ENCODE data around the gene TLCD3A. TPM values are rescaled to one million over a fixed set of nuclear protein-coding genes. Genes with fewer than 3 reads are reported as not detected.

TLCD3A gene
- total RNA-seq, 2 experiments from 2014 or later = 8.3 to 11.7 TPM

DNA sequence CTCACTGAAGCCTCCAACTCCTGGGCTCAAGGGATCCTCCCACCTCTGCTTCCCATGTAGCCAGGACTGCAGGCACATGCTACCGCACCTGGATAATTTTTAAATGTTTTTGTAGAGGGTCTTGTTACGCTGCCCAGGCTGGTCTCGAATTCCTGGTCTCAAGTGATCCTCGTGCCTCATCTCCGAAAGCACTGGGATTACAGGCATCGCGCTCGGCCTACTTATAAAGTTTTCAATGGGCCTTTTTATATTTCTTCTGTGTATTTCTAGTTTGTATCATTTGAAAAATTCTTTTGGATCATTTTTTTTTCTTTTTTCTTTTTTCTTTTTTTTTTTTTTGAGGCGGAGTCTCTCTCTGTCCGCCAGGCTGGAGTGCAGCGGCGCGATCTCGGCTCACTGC lies 7.3 kb upstream of the TLCD3A start:
- H3K27ac ChIP-seq (ENCODE audit: low read depth, low read length, poor library complexity, severe bottlenecking) = no peak overlapping the region
- H3K4me3 ChIP-seq (ENCODE audit: low read depth, low read length, poor library complexity, severe bottlenecking) = no peak overlapping the region
- H3K79me2 ChIP-seq (ENCODE audit: insufficient read depth, low read depth, low read length) = no peaks in the 10 kb centered on the region
- H3K4me1 ChIP-seq (ENCODE audit: insufficient read depth, low read length, poor library complexity, severe bottlenecking) = no peaks in the 10 kb centered on the region
- CTCF ChIA-PET (ENCODE audit: unreplicated experiment) = no interaction called here
- no TSS peak for BruUV-seq (replicated peaks)
- TF ChIP-seq, protein P1, sequence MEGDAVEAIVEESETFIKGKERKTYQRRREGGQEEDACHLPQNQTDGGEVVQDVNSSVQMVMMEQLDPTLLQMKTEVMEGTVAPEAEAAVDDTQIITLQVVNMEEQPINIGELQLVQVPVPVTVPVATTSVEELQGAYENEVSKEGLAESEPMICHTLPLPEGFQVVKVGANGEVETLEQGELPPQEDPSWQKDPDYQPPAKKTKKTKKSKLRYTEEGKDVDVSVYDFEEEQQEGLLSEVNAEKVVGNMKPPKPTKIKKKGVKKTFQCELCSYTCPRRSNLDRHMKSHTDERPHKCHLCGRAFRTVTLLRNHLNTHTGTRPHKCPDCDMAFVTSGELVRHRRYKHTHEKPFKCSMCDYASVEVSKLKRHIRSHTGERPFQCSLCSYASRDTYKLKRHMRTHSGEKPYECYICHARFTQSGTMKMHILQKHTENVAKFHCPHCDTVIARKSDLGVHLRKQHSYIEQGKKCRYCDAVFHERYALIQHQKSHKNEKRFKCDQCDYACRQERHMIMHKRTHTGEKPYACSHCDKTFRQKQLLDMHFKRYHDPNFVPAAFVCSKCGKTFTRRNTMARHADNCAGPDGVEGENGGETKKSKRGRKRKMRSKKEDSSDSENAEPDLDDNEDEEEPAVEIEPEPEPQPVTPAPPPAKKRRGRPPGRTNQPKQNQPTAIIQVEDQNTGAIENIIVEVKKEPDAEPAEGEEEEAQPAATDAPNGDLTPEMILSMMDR (conservative IDR thresholded peaks at IDR 0.05; ENCODE audit: low read length) = no peak
- TF ChIP-seq EZH2phosphoT487 (IDR thresholded peaks at IDR 0.05; ENCODE audit: borderline replicate concordance, low read depth, low read length) = no peak
- H3K9me3 ChIP-seq (ENCODE audit: low read length) = no peaks in the 10 kb centered on the region
- no peak overlapping the region for H3K4me2 ChIP-seq (ENCODE audit: low read length)
- DNase-seq (ENCODE audit: low spot score) = no peak
- H3K36me3 ChIP-seq (ENCODE audit: insufficient read depth, low read length) = no peaks in the 10 kb centered on the region
- H4K20me1 ChIP-seq (ENCODE audit: insufficient read depth, low read length) = no peaks in the 10 kb centered on the region
- no peaks in the 10 kb centered on the region for H3K9me2 ChIP-seq (ENCODE audit: insufficient read depth, low read length)
- POLR2A ChIA-PET = interaction anchor here (0.7 kb wide), 1 partner anchor 668 kb away, joined by 3 read pairs; no protein-coding TSS in a partner anchor
- H2AFZ ChIP-seq (ENCODE audit: low read length) = no peak overlapping the region
- intact Hi-C loops (cut with micrococcal nuclease; ENCODE audit: unreplicated experiment) = no loop called here

DNA sequence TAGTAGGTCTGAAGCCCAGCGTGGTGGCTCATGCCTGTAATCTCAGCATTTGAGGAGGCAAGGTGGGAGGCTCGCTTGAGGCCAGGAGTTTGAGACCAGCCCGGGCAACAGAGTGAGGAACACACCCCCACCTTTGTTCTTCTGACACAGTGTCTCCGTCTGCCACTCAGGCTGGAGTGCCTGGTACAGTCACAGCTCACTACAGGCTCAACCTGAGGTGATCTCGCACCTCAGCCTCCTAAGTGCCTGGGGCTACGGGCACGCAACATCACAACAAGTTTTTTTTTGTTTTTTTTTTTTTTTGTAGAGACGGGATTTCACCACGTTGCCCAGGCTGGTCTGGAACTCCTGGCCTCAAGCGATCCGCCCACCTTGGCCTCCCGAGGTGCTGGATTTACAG lies 6.7 kb upstream of the TLCD3A start:
- Histone ChIP-seq H4K20me1 (ENCODE audit: insufficient read depth, low read length) (no peaks in the 10 kb centered on the region), H3K36me3 (ENCODE audit: insufficient read depth, low read length) (no peaks in the 10 kb centered on the region), H3K27ac (ENCODE audit: low read depth, low read length, poor library complexity, severe bottlenecking) (no peak overlapping the region), H3K9me3 (ENCODE audit: low read length) (no peaks in the 10 kb centered on the region), H3K79me2 (ENCODE audit: insufficient read depth, low read depth, low read length) (no peaks in the 10 kb centered on the region), H2AFZ (ENCODE audit: low read length) (no peak overlapping the region), H3K4me3 (ENCODE audit: low read depth, low read length, poor library complexity, severe bottlenecking) (no peak overlapping the region), H3K9me2 (ENCODE audit: insufficient read depth, low read length) (no peaks in the 10 kb centered on the region), H3K4me2 (ENCODE audit: low read length) (no peak overlapping the region), H3K4me1 (ENCODE audit: insufficient read depth, low read length, poor library complexity, severe bottlenecking) (no peaks in the 10 kb centered on the region)
- ChIA-PET POLR2A (interaction anchor here (0.7 kb wide), 1 partner anchor 668 kb away, joined by 3 read pairs; no protein-coding TSS in a partner anchor), CTCF (ENCODE audit: unreplicated experiment) (no interaction called here)
- no peak for TF ChIP-seq EZH2phosphoT487 (IDR thresholded peaks at IDR 0.05; ENCODE audit: borderline replicate concordance, low read depth, low read length)
- TF ChIP-seq, protein P1 (conservative IDR thresholded peaks at IDR 0.05; ENCODE audit: low read length) = no peak
- intact Hi-C loops (cut with micrococcal nuclease; ENCODE audit: unreplicated experiment) = no loop called here
- no peak for DNase-seq (ENCODE audit: low spot score)
- BruUV-seq (replicated peaks) = no TSS peak

DNA sequence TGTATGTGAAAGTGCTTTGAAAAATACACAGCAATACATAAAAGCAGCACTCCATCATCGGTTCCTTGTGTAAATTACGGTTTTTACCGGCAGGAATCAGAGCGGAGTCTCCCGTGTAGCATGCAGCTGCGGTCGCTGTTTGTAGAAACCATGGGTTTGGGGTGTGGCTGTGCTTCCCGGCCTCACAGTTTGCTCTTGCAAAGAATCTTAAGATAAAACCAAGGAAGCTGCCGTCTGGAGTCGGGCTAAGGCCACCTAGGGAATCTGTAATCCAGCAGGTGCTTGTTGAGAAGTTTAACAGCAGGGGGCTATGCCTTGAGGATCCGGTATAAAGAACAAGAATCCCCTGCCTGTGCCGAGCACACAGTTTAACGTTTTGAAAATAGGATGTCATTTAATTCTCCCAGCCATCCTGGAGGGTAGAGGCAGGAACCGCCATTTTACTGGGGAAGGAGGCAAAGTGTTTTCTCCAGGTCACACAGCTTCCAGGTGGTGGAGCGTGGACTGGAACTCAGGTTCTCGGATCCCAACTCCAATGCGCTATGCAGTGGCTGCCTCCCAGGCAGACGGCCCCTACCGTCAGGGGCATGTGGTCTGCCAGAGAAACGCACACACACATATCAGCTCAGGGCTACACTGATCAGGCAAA lies 6.0 kb upstream of the TLCD3A start:
- intact Hi-C loops (cut with micrococcal nuclease; ENCODE audit: unreplicated experiment) = no loop called here
- ChIA-PET CTCF (ENCODE audit: unreplicated experiment) (no interaction called here), POLR2A (no interaction called here)
- Histone ChIP-seq H3K79me2 (ENCODE audit: insufficient read depth, low read depth, low read length) (no peaks in the 10 kb centered on the region), H3K27ac (ENCODE audit: low read depth, low read length, poor library complexity, severe bottlenecking) (no peak overlapping the region), H4K20me1 (ENCODE audit: insufficient read depth, low read length) (no peaks in the 10 kb centered on the region), H3K36me3 (ENCODE audit: insufficient read depth, low read length) (no peaks in the 10 kb centered on the region), H3K4me2 (ENCODE audit: low read length) (no peak overlapping the region), H3K4me3 (ENCODE audit: low read depth, low read length, poor library complexity, severe bottlenecking) (no peak overlapping the region), H3K4me1 (ENCODE audit: insufficient read depth, low read length, poor library complexity, severe bottlenecking) (no peaks in the 10 kb centered on the region), H3K9me3 (ENCODE audit: low read length) (no peaks in the 10 kb centered on the region), H3K9me2 (ENCODE audit: insufficient read depth, low read length) (no peaks in the 10 kb centered on the region), H2AFZ (ENCODE audit: low read length) (no peak overlapping the region)
- no peak for TF ChIP-seq EZH2phosphoT487 (IDR thresholded peaks at IDR 0.05; ENCODE audit: borderline replicate concordance, low read depth, low read length)
- TF ChIP-seq, protein P1 (conservative IDR thresholded peaks at IDR 0.05; ENCODE audit: low read length) = no peak
- no TSS peak for BruUV-seq (replicated peaks)
- no peak for DNase-seq (ENCODE audit: low spot score)
